ENCODE results near the gene KIF25. TPM values are rescaled to one million over a fixed set of nuclear protein-coding genes. Genes with fewer than 3 reads are reported as not detected.

KIF25 gene
- total and polyA plus RNA-seq, 4 donors = 0.72 to 0.79 TPM; not detected in 2

DNA sequence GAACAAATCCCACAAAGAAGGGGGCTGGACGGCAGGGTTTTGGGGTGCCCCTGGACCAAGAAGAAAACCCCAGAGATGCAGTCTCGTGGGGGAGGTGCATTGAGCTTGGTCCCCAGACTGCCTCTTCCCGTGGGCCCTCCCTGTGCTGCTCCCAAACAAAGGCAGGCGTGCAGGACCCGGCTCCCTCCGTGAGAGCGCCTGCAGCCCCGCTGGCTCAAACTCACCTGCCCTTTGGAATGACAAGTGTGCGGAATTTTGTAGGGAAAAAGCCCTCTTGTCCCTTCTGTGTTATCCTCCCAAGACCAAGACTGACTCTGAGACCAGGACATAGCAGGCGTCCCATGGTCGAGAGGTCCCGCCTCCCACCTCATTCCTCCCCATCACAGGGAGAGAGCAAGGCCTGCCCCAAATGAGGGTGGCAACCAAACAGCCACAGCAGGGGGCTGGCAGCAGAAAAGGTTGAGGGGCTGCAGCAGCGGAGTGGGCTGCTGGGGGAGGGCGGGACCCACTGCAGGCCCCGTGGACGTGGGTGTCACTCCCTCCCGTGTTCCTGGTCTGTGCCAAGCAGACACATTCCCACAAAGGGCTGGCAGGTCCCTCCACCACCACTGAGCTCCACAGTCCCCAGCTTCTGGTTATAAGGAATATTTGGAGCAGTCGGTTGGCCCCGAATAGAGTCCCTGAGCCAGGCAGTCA, 87.1 kb downstream of the KIF25 start:
- no peaks in the 10 kb centered on the region for H3K36me3 ChIP-seq (ENCODE audit: control insufficient read depth in 1 of 2, insufficient read depth in 2 of 2, low read length in 1 of 2)
- H3K27me3 ChIP-seq (ENCODE audit: control insufficient read depth in 1 of 2, insufficient read depth in 2 of 2, low read length in 1 of 2) = no peaks in the 10 kb centered on the region
- H3K4me3 ChIP-seq (ENCODE audit: low read length in 2 of 2) = no peak overlapping the region
- ATAC-seq (ENCODE audit: low FRiP score) = no peak
- WGBS, 2 donors = 85 to 91% methylated on average over 19 of the region's 19 CpGs
- no peak for DNase-seq
- intact Hi-C loops (cut with DNase I) = no loop called here
- H3K27ac ChIP-seq (ENCODE audit: low read depth in 1 of 2, low read length in 2 of 2) = no peak overlapping the region
- no peaks in the 10 kb centered on the region for H3K9me3 ChIP-seq (ENCODE audit: control insufficient read depth, low read length)
- H3K4me1 ChIP-seq (ENCODE audit: control insufficient read depth in 1 of 2, insufficient read depth in 2 of 2, low read length in 2 of 2) = no peaks in the 10 kb centered on the region

DNA sequence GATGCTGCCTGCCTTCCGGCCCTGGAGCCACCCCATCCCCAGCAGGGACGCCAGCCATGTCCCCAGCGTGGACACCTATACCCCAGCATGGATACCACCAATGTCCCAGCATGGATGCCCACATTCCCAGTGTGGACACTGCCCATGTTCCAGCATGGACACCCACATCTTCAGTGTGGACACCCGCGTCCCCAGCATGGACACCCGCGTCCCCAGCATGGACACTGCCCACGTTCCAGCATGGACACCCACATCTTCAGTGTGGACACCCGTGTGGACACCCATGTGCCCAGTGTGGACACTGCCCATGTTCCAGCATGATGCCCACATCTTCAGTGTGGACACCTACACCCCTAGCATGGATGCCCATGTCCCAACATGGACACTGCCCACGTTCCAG, 88.6 kb downstream of the KIF25 start:
- no peak overlapping the region for H3K4me3 ChIP-seq (ENCODE audit: low read length in 2 of 2)
- intact Hi-C loops (cut with DNase I) = no loop called here
- H3K27ac ChIP-seq (ENCODE audit: low read depth in 1 of 2, low read length in 2 of 2) = no peak overlapping the region
- no peaks in the 10 kb centered on the region for H3K27me3 ChIP-seq (ENCODE audit: control insufficient read depth in 1 of 2, insufficient read depth in 2 of 2, low read length in 1 of 2)
- no peaks in the 10 kb centered on the region for H3K9me3 ChIP-seq (ENCODE audit: control insufficient read depth, low read length)
- H3K36me3 ChIP-seq (ENCODE audit: control insufficient read depth in 1 of 2, insufficient read depth in 2 of 2, low read length in 1 of 2) = no peaks in the 10 kb centered on the region
- DNase-seq (no peak), ATAC-seq (ENCODE audit: low FRiP score) (no peak)
- H3K4me1 ChIP-seq (ENCODE audit: control insufficient read depth in 1 of 2, insufficient read depth in 2 of 2, low read length in 2 of 2) = no peaks in the 10 kb centered on the region
- WGBS, 2 donors = 93 to 95% methylated on average over 10 of the region's 10 CpGs

DNA sequence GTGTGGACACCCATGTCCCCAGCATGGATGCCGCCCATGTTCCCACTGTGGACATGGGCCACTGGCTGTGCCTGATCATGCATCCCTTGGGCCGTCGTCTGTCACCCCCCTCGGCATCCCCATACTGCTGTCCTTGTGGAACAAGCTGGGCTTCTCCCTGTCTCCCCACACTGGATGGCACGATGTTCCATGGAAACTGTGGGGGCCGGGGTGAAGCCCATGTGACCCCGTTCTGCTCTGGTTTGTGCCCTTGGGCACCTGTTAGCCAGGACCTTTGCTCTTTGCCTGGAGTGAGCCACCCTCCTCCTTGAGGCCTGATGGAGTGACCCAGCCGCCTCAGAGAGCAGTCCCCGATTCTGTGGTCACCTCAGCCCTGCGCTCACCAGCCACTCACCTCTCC, 89.1 kb downstream of the KIF25 start:
- DNase-seq (no peak), ATAC-seq (ENCODE audit: low FRiP score) (no peak)
- 97 to 99% methylated on average over 10 of the region's 10 CpGs for WGBS, 2 donors

DNA sequence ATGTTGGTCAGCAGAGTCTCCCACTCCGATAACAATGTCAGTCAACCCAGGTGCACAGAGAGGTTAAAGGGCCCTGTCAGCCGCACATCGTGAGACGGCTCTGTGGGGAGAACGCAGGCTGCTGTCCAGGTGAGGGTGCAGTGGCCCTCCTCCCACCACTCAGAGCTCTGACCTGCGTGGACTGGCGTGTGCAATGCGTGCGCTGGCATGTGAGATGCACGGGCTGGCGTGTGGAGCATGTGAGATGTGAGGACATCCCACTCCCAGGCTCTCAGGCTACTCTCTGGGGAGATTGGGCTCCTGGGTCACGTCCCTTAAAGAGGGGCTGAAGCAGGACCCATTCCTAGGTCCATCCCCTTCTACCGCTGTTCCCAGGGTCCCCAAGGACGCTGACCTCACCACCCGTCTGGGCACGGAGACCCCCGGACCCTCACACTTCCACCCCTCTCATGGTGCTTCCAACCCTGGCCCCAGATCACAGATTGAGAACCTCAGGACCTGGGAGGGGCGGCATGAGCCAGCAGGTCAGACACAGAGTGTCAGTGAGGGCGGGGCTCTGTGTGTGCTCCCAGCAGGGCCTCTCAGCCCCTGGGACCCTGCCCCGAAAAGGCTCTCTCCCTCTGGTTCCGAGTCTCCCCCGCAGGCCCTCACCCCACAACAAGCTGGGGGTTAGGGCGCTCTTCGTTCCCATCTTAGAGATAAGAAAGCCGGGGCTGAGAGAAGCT, 90.1 kb downstream of the KIF25 start:
- H3K4me3 ChIP-seq (ENCODE audit: low read length in 2 of 2) = no peak overlapping the region
- intact Hi-C loops (cut with DNase I) = no loop called here
- ATAC-seq (ENCODE audit: low FRiP score) (no peak), DNase-seq (no peak)
- H3K36me3 ChIP-seq (ENCODE audit: control insufficient read depth in 1 of 2, insufficient read depth in 2 of 2, low read length in 1 of 2) = no peaks in the 10 kb centered on the region
- H3K9me3 ChIP-seq (ENCODE audit: control insufficient read depth, low read length) = no peaks in the 10 kb centered on the region
- no peak overlapping the region for H3K27ac ChIP-seq (ENCODE audit: low read depth in 1 of 2, low read length in 2 of 2)
- no peaks in the 10 kb centered on the region for H3K4me1 ChIP-seq (ENCODE audit: control insufficient read depth in 1 of 2, insufficient read depth in 2 of 2, low read length in 2 of 2)
- WGBS, 2 donors = 87 to 88% methylated on average over 24 to 25 of the region's 25 CpGs
- H3K27me3 ChIP-seq (ENCODE audit: control insufficient read depth in 1 of 2, insufficient read depth in 2 of 2, low read length in 1 of 2) = no peaks in the 10 kb centered on the region

More for the DNA sequence above, 89.1 kb downstream of the KIF25 start:
- no peaks in the 10 kb centered on the region for H3K4me1 ChIP-seq (ENCODE audit: control insufficient read depth in 1 of 2, insufficient read depth in 2 of 2, low read length in 2 of 2)
- no peaks in the 10 kb centered on the region for H3K27me3 ChIP-seq (ENCODE audit: control insufficient read depth in 1 of 2, insufficient read depth in 2 of 2, low read length in 1 of 2)
- H3K36me3 ChIP-seq (ENCODE audit: control insufficient read depth in 1 of 2, insufficient read depth in 2 of 2, low read length in 1 of 2) = no peaks in the 10 kb centered on the region
- H3K9me3 ChIP-seq (ENCODE audit: control insufficient read depth, low read length) = no peaks in the 10 kb centered on the region
- no peak overlapping the region for H3K27ac ChIP-seq (ENCODE audit: low read depth in 1 of 2, low read length in 2 of 2)
- intact Hi-C loops (cut with DNase I) = no loop called here
- H3K4me3 ChIP-seq (ENCODE audit: low read length in 2 of 2) = no peak overlapping the region

DNA sequence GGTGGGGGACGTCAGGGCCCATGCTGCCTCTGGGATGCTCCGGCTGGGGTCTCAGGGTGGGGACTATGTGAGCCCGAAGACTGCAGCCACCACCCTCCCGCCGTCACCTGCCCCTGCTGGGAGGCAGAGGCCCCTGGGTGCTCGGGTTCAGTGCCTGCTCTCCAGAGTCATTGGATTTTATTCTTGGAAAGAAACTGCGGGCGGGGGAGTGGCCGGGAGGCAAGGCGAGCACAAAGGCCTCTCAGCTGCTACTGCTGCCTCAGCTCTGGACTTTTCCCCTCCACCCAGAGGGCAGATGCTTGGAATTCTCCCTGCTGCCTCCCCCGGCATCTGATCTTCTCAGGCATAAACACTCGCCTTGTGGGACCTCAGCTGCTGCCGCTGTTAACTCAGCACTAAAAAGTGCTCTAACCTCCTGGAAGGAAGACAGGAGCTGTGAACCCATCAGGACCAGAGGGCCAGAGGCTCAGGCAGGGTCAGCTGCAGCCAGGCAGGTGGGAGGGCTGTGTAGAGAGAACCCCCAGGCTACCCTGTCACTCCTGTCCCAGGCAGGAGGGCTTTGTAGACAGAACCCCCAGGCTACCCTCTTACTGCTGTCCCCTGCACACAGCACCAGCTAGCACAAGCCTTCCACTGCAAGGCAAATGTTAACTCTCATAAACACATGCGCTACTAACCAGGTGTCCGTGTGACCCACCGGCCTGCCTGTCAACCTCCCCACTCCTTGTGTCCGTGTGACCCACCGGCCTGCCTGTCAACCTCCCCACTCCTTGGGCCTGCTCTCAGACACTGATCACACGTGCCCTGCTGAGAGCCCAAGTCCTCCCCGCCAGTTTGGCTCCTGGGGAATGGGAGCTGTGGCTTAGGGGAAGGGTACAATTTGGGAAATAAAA, 90.9 kb downstream of the KIF25 start:
- Histone ChIP-seq H3K9me3 (ENCODE audit: control insufficient read depth, low read length) (no peaks in the 10 kb centered on the region), H3K36me3 (ENCODE audit: control insufficient read depth in 1 of 2, insufficient read depth in 2 of 2, low read length in 1 of 2) (no peaks in the 10 kb centered on the region), H3K4me1 (ENCODE audit: control insufficient read depth in 1 of 2, insufficient read depth in 2 of 2, low read length in 2 of 2) (no peaks in the 10 kb centered on the region), H3K4me3 (ENCODE audit: low read length in 2 of 2) (no peak overlapping the region), H3K27ac (ENCODE audit: low read depth in 1 of 2, low read length in 2 of 2) (no peak overlapping the region), H3K27me3 (ENCODE audit: control insufficient read depth in 1 of 2, insufficient read depth in 2 of 2, low read length in 1 of 2) (no peaks in the 10 kb centered on the region)
- DNase-seq (no peak), ATAC-seq (ENCODE audit: low FRiP score) (no peak)
- intact Hi-C loops (cut with DNase I) = no loop called here
- WGBS, 2 donors = 67 to 73% methylated on average over 20 of the region's 20 CpGs

DNA sequence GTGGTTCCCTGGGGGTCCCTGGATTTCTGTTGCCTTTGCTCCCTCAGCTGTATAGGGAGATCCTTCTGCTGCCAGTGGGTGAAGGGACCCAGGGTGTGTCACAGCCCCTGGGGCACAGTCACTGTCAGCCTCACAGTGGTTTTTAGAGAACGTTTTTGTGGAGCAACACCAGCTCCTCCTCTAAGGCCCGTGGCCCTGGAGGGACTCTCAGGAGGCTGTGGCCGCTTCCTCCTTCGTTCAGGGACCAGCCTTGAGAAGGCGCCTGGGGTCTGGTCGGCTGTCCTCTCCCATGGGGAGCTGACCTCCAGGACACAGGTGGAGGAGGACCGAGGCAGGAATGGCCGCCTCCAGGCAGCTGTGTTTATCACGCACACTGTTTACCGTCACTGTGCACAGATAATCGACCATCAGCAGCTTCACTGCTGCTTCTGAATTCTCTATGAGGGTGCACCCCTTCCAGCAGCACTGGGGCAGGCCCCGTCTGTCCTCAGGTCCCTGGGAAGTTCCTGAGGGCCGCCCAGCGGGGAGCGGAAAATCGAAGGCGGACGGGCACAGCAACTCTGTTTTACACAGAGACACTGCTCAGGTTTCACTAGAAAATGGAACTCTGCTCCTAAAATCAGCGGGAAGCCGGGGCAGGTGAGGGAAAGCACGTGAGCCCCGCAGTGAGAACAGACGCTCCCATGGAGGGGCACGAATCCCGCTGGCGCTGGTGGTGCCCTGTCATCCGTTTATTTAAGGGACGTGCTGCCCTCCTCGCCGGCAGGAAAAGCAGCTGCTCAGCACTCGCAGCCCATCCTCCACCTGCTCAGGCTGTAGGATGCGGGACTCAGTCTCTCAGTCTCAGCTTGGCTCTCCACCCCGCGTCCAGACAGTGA, 92.0 kb downstream of the KIF25 start:
- intact Hi-C loops (cut with DNase I) = no loop called here

DNA sequence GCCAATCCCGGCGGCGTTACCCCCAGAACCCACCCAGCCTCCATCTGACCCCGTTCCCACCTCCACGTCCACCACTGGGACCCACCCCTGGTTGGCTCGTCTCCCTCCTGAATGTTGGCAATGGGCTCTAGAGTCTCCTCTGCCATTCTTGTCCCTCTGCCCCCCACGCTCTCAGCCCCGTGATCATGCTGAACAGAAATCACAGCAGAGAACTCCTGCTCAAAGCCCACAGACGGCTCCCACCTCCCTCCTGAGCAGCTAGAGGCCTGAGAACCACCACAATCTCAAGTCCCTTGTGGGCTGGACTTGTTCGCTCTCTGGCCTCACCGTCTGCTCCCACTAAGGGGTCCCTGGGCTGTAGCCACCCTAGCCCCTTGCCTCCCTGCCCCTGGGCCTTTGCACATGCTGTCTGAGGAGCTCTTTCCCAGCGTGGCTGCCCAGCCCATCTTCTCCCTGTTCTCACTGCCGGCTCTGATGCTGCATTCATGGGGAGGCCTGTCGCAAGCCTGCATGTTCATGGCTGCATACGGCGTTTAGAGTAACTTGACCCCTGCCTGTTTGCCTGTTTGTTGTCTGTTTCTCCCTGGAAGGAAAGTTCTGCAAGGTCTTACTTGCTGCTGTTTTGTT, 92.7 kb downstream of the KIF25 start:
- ATAC-seq (ENCODE audit: low FRiP score) = no peak
- no peak overlapping the region for H3K27ac ChIP-seq (ENCODE audit: low read depth in 1 of 2, low read length in 2 of 2)
- H3K36me3 ChIP-seq (ENCODE audit: control insufficient read depth in 1 of 2, insufficient read depth in 2 of 2, low read length in 1 of 2) = no peaks in the 10 kb centered on the region
- DNase-seq = no peak
- no peaks in the 10 kb centered on the region for H3K27me3 ChIP-seq (ENCODE audit: control insufficient read depth in 1 of 2, insufficient read depth in 2 of 2, low read length in 1 of 2)
- H3K4me1 ChIP-seq (ENCODE audit: control insufficient read depth in 1 of 2, insufficient read depth in 2 of 2, low read length in 2 of 2) = no peaks in the 10 kb centered on the region
- 75 to 92% methylated on average over 16 of the region's 16 CpGs for WGBS, 2 donors
- intact Hi-C loops (cut with DNase I) = no loop called here
- H3K4me3 ChIP-seq (ENCODE audit: low read length in 2 of 2) = no peak overlapping the region
- H3K9me3 ChIP-seq (ENCODE audit: control insufficient read depth, low read length) = no peaks in the 10 kb centered on the region

More for the DNA sequence above, 92.0 kb downstream of the KIF25 start:
- Histone ChIP-seq H3K4me1 (ENCODE audit: control insufficient read depth in 1 of 2, insufficient read depth in 2 of 2, low read length in 2 of 2) (no peaks in the 10 kb centered on the region), H3K36me3 (ENCODE audit: control insufficient read depth in 1 of 2, insufficient read depth in 2 of 2, low read length in 1 of 2) (no peaks in the 10 kb centered on the region), H3K27me3 (ENCODE audit: control insufficient read depth in 1 of 2, insufficient read depth in 2 of 2, low read length in 1 of 2) (no peaks in the 10 kb centered on the region), H3K27ac (ENCODE audit: low read depth in 1 of 2, low read length in 2 of 2) (no peak overlapping the region), H3K9me3 (ENCODE audit: control insufficient read depth, low read length) (no peaks in the 10 kb centered on the region), H3K4me3 (ENCODE audit: low read length in 2 of 2) (no peak overlapping the region)
- DNase-seq (no peak), ATAC-seq (ENCODE audit: low FRiP score) (no peak)
- 87% methylated on average over 34 of the region's 34 CpGs for WGBS, 2 donors

DNA sequence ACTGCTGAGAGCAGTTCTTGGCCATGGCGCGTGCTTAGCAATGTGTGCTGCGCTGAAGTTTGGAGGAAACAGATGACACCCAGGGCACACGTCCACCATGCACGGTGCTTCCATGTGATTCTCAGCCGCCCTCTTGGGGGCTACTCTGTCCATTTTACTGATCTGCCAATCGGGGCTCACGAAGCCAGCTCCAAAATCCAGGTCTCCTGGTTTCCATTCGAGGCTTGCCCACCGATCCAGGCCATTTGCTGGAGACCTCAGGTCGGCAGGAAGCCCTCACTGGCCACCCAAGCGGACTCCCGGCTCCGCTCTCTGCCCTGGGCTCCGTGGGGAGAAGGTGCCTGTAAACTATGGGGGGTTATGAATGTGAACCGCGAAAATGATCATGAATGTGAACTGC, 93.2 kb downstream of the KIF25 start:
- Histone ChIP-seq H3K27ac (ENCODE audit: low read depth in 1 of 2, low read length in 2 of 2) (no peak overlapping the region), H3K27me3 (ENCODE audit: control insufficient read depth in 1 of 2, insufficient read depth in 2 of 2, low read length in 1 of 2) (no peaks in the 10 kb centered on the region), H3K4me1 (ENCODE audit: control insufficient read depth in 1 of 2, insufficient read depth in 2 of 2, low read length in 2 of 2) (no peaks in the 10 kb centered on the region), H3K9me3 (ENCODE audit: control insufficient read depth, low read length) (no peaks in the 10 kb centered on the region), H3K4me3 (ENCODE audit: low read length in 2 of 2) (no peak overlapping the region), H3K36me3 (ENCODE audit: control insufficient read depth in 1 of 2, insufficient read depth in 2 of 2, low read length in 1 of 2) (no peaks in the 10 kb centered on the region)
- ATAC-seq (ENCODE audit: low FRiP score) (no peak), DNase-seq (peak; percentile 12 to 56)
- 88 to 91% methylated on average over 17 of the region's 17 CpGs for WGBS, 2 donors
- intact Hi-C loops (cut with DNase I) = no loop called here
